CD4-positive, alpha-beta memory T cell (primary cell): ENCODE data around the gene PGS1. TPM values are rescaled to one million over a fixed set of nuclear protein-coding genes. Genes with fewer than 3 reads are reported as not detected.

ENCODE experiments used
- CTCF ChIA-PET: fragments of 350-600 bp; sonication (Branson Sonifier 250); formaldehyde crosslinking; loops from one replicate; lab custom pipeline; 2021; ENCODE audit warnings: inconsistent platforms; ENCODE audit not compliant: partially characterized antibody; lab: Charles Lee
- POLR2A ChIA-PET: fragments of 350-600 bp; sonication (Branson Sonifier 250); formaldehyde crosslinking; loops from one replicate; lab custom pipeline; 2021; ENCODE audit not compliant: partially characterized antibody; lab: Charles Lee
- DNase-seq, 5 donors: peaks; one replicate each; pipeline versions ENCODE4 v3.0.0 to v3.0.0-alpha.2; 2020 to 2022; ENCODE audit warnings: mixed read lengths in 1 of 5
- H3K27ac ChIP-seq: one replicate; pipeline ENCODE4 v1.7.0; 2013; ENCODE audit warnings: low read depth, low read length
- H3K27me3 ChIP-seq: 2 replicates; pipeline ENCODE4 v1.7.0; 2013; ENCODE audit warnings: mild to moderate bottlenecking, low read length, moderate library complexity; ENCODE audit not compliant: insufficient read depth
- H3K36me3 ChIP-seq: 2 replicates; pipeline ENCODE4 v1.7.0; 2013; ENCODE audit warnings: mild to moderate bottlenecking, low read length, moderate library complexity; ENCODE audit not compliant: insufficient read depth
- H3K4me1 ChIP-seq: 2 replicates; pipeline ENCODE4 v1.7.0; 2013; ENCODE audit warnings: mild to moderate bottlenecking, low read length, moderate library complexity; ENCODE audit not compliant: insufficient read depth
- H3K4me3 ChIP-seq, 2 donors: one replicate each; pipeline ENCODE4 v1.7.0; 2013; ENCODE audit warnings: low read length in 2 of 2, mild to moderate bottlenecking in 1 of 2
- H3K9me3 ChIP-seq, 2 donors: one replicate each; pipeline ENCODE4 v1.7.0; 2013; ENCODE audit warnings: low read length in 2 of 2, control low read depth in 1 of 2; ENCODE audit not compliant: control insufficient read depth in 1 of 2
- H3K27ac Mint-ChIP-seq, 7 donors: one replicate each; pipeline ENCODE4 v1.8.0; 2020 to 2021; ENCODE audit warnings: mixed read lengths in 7 of 7, mild to moderate bottlenecking in 6 of 7, inconsistent platforms in 3 of 7, moderate library complexity in 3 of 7
- H3K27me3 Mint-ChIP-seq, 2 donors: one replicate each; pipeline ENCODE4 v1.8.0; 2020 to 2021; ENCODE audit warnings: mixed read lengths in 2 of 2
- H3K36me3 Mint-ChIP-seq, 2 donors: one replicate each; pipeline ENCODE4 v1.8.0; 2020 to 2021; ENCODE audit warnings: mixed read lengths in 2 of 2, inconsistent platforms in 1 of 2, mild to moderate bottlenecking in 1 of 2
- H3K4me1 Mint-ChIP-seq, 4 donors: one replicate each; pipeline ENCODE4 v1.8.0; 2020 to 2021; ENCODE audit warnings: mixed read lengths in 4 of 4, mild to moderate bottlenecking in 1 of 4
- H3K4me3 Mint-ChIP-seq, 8 donors: one replicate each; pipeline ENCODE4 v1.8.0; 2020 to 2021; ENCODE audit warnings: mixed read lengths in 8 of 8, mild to moderate bottlenecking in 7 of 8, moderate library complexity in 6 of 8, inconsistent platforms in 3 of 8
- H3K9me3 Mint-ChIP-seq, 8 donors: one replicate each; pipeline ENCODE4 v1.8.0; 2020 to 2021; ENCODE audit warnings: mixed read lengths in 8 of 8, mild to moderate bottlenecking in 5 of 8, inconsistent platforms in 3 of 8, moderate library complexity in 1 of 8
- intact Hi-C: fragments of 100-400 bp; cut with micrococcal nuclease; formaldehyde crosslinking; loops from one replicate; pipeline ENCODE4 v1.15.1; 2023
- polyA plus RNA-seq, 2 donors: library from polyadenylated mRNA; unstranded; fragments of 300-500 nt; fragmentation: Illumina TruSeq; gene quantifications; one replicate each; pipeline ENCODE4 v1.2.3, GENCODE V29; 2021
- total RNA-seq, 2 experiments: library from RNA; stranded (reverse); gene quantifications; one replicate each; pipeline ENCODE4 v1.2.3, GENCODE V29; 2021

Gene PGS1
- total and polyA plus RNA-seq, 4 experiments from 2014 or later, result 33.9 to 84.8 (median 60.5) TPM

- Histone ChIP-seq H3K9me3 (no peaks in the 10 kb centered on the region), H3K4me3 (no peak overlapping the region), H3K4me1 (no peaks in the 10 kb centered on the region), H3K27me3 (no peaks in the 10 kb centered on the region), H3K36me3 (no peaks in the 10 kb centered on the region), H3K27ac (no peak overlapping the region)
- CTCF ChIA-PET, result no interaction called here
- intact Hi-C loops, result no loop called here
- Mint-ChIP-seq H3K4me3 (no peak overlapping the region), H3K27ac (no peak overlapping the region), H3K9me3 (no peaks in the 10 kb centered on the region), H3K36me3 (no peaks in the 10 kb centered on the region), H3K4me1 (peaks cover 0 to 5% (median 4%) of the 10 kb centered on the region in 4 donors), H3K27me3 (no peaks in the 10 kb centered on the region)
- DNase-seq, result no peak
- POLR2A ChIA-PET, result no interaction called here
These were observed 63.0 kb downstream of the PGS1 start for GRCh38 chr17:78441271-78441971.

- CTCF ChIA-PET, result no interaction called here
- Histone ChIP-seq H3K27me3 (no peaks in the 10 kb centered on the region), H3K36me3 (no peaks in the 10 kb centered on the region), H3K27ac (no peak overlapping the region), H3K9me3 (no peaks in the 10 kb centered on the region), H3K4me3 (no peak overlapping the region), H3K4me1 (no peaks in the 10 kb centered on the region)
- Mint-ChIP-seq H3K27ac (no peak overlapping the region), H3K4me3 (no peak overlapping the region), H3K36me3 (no peaks in the 10 kb centered on the region), H3K9me3 (no peaks in the 10 kb centered on the region), H3K27me3 (no peaks in the 10 kb centered on the region), H3K4me1 (peaks cover 0 to 5% (median 3%) of the 10 kb centered on the region in 4 donors)
- POLR2A ChIA-PET, result no interaction called here
- DNase-seq, result no peak
- intact Hi-C loops, result no loop called here
These were observed 64.3 kb downstream of the PGS1 start for GRCh38 chr17:78442648-78443218.

DNA sequence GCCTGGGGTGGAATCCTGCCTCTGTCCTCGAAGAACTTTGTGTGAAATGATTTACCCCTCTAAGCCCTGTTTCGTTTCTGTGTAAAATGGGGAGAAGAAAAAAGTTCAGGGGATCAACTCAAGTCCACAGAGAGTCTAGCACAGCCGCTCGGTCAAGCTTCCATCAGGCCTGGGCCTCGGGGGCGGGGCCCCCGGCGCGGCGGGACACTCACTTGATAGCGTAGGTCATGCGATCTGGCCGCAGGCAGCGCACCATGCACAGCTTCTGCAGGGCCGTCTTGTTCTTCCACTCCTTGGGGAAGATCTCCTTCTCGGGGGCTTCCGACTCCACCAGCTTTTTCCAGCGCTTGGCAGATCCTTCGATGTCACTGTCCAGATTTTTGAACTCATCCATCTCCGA, 65.9 kb downstream of the PGS1 start:
- Mint-ChIP-seq H3K4me1 (peaks cover 0 to 2% (median 0%) of the 10 kb centered on the region in 4 donors), H3K4me3 (no peak overlapping the region), H3K27me3 (no peaks in the 10 kb centered on the region), H3K36me3 (no peaks in the 10 kb centered on the region), H3K9me3 (no peaks in the 10 kb centered on the region), H3K27ac (no peak overlapping the region)
- Histone ChIP-seq H3K9me3 (no peaks in the 10 kb centered on the region), H3K36me3 (no peaks in the 10 kb centered on the region), H3K27me3 (no peaks in the 10 kb centered on the region), H3K4me1 (no peaks in the 10 kb centered on the region), H3K4me3 (no peak overlapping the region), H3K27ac (no peak overlapping the region)
- no peak for DNase-seq
- intact Hi-C loops, result no loop called here
- ChIA-PET CTCF (interaction anchor here (0.7 to 2.0 kb wide), 2 partner anchors 23 to 398 kb away, joined by 3 to 4 read pairs; no protein-coding TSS in a partner anchor), POLR2A (no interaction called here)

DNA sequence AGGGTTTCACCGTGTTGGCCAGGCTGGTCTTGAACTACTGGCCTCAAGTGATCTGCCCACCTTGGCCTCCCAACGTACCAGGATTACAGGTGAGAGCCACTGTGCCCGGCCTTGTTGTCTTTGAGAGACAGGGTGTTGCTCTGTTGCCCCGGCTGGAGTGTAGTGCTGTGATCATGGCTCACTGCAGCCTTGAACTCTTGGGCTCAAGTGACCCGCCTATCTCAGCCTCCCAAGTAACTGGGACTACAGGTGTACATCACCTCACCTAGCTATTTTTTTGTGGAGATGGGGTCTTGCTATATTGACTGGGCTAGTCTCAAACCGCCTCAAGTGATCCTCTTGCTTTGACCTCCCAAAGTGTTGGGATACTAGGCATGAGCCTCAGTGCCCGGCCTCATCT, 68.4 kb downstream of the PGS1 start:
- Histone ChIP-seq H3K4me3 (no peak overlapping the region), H3K27me3 (no peaks in the 10 kb centered on the region), H3K4me1 (no peaks in the 10 kb centered on the region), H3K36me3 (no peaks in the 10 kb centered on the region), H3K9me3 (no peaks in the 10 kb centered on the region), H3K27ac (no peak overlapping the region)
- intact Hi-C loops, result loop anchor here (5.0 kb wide), 2 partner anchors 260 to 525 kb away; no protein-coding TSS in a partner anchor
- H3K27me3 Mint-ChIP-seq, result no peaks in the 10 kb centered on the region
- peaks cover 0 to 2% (median 0%) of the 10 kb centered on the region in 4 donors for H3K4me1 Mint-ChIP-seq
- no peaks in the 10 kb centered on the region for H3K9me3 Mint-ChIP-seq
- no peak overlapping the region for H3K4me3 Mint-ChIP-seq
- POLR2A ChIA-PET, result no interaction called here
- DNase-seq, result no peak
- H3K27ac Mint-ChIP-seq, result peak overlapping the region in 1 of 7 donors; percentile 41
- CTCF ChIA-PET, result interaction anchor here (1.2 to 1.6 kb wide), 4 partner anchors 11 to 904 kb away, joined by 3 to 7 read pairs (median 4); no protein-coding TSS in a partner anchor
- no peaks in the 10 kb centered on the region for H3K36me3 Mint-ChIP-seq

- no peak overlapping the region for H3K4me3 ChIP-seq
- no peaks in the 10 kb centered on the region for H3K9me3 ChIP-seq
- POLR2A ChIA-PET, result no interaction called here
- no peaks in the 10 kb centered on the region for H3K36me3 ChIP-seq
- no peak overlapping the region for H3K27ac ChIP-seq
- DNase-seq, result no peak
- intact Hi-C loops, result loop anchor here (5.0 kb wide), 2 partner anchors 259 to 524 kb away; no protein-coding TSS in a partner anchor
- H3K27me3 Mint-ChIP-seq, result no peaks in the 10 kb centered on the region
- H3K4me1 ChIP-seq, result no peaks in the 10 kb centered on the region
- no peaks in the 10 kb centered on the region for H3K36me3 Mint-ChIP-seq
- CTCF ChIA-PET, result interaction anchor here (1.3 kb wide), 1 partner anchor 10 kb away, joined by 3 read pairs; no protein-coding TSS in a partner anchor
- H3K4me3 Mint-ChIP-seq, result no peak overlapping the region
- no peaks in the 10 kb centered on the region for H3K27me3 ChIP-seq
- peaks cover 0 to 2% (median 0%) of the 10 kb centered on the region in 4 donors for H3K4me1 Mint-ChIP-seq
- no peaks in the 10 kb centered on the region for H3K9me3 Mint-ChIP-seq
- peak overlapping the region in 1 of 7 donors; percentile 26 for H3K27ac Mint-ChIP-seq
These were observed 70.0 kb downstream of the PGS1 start for GRCh38 chr17:78448356-78448993.

DNA sequence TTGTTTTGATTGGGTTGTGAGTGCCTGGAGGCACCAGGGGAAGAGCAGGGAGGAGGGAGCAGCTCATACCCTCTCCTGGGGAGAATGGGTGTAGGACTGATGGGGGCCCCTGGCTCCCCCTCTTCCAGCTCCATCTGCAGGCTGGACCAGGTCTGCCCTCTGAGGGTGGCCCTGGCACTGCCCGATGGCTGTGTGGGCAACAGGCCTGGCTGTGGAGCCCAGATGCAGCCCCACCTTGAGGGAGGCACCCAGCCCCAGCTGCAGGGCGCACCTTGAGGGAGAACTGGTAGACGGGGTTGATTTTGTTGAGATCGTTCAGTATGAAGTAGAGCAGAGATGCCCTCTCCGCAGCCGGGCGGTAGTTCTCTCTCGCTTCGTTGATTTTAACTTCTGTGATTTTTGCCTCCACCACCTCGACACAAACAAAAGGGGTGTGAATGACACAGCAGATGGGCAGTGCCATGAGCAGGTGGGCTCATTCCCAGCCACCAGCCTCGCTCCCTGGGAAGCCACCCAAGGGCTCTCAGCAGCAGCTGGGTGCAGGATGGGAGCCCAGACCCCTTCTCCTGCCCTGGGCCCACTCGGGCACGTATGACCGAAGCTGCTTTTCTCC, 71.6 kb downstream of the PGS1 start:
- Mint-ChIP-seq H3K4me3 (no peak overlapping the region), H3K4me1 (peaks cover 0 to 2% (median 0%) of the 10 kb centered on the region in 4 donors), H3K27ac (no peak overlapping the region), H3K27me3 (no peaks in the 10 kb centered on the region), H3K36me3 (no peaks in the 10 kb centered on the region), H3K9me3 (no peaks in the 10 kb centered on the region)
- Histone ChIP-seq H3K4me3 (no peak overlapping the region), H3K27me3 (no peaks in the 10 kb centered on the region), H3K27ac (no peak overlapping the region), H3K4me1 (no peaks in the 10 kb centered on the region), H3K9me3 (no peaks in the 10 kb centered on the region), H3K36me3 (no peaks in the 10 kb centered on the region)
- DNase-seq, result no peak
- intact Hi-C loops, result loop anchor here (5.0 kb wide), 2 partner anchors 257 to 522 kb away; no protein-coding TSS in a partner anchor
- POLR2A ChIA-PET, result no interaction called here
- CTCF ChIA-PET, result interaction anchor here (1.1 kb wide), 1 partner anchor 200 kb away, joined by 3 read pairs; no protein-coding TSS in a partner anchor
